ENCODE data around the gene PBX1.

Gene PBX1

DNA sequence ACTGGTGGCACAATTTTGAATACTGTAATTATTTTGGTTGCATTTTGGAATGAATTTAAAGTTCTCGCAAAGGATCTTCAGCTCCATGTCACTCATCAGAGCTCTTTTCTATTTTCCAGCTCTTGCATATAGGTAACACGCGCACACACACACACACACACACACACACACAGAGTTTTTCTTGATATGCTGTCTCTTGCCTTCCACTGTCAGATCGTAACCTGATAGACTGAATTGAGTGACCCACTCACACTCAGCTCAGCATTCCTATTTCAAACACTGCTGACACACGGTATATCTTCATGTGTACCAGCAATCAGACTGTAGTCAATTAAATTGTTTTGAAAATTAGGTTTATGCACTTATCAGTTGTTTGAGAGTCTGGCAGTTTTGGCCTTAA, 214.1 kb downstream of the PBX1 start:
- no peak overlapping the region for H3K4me3 ChIP-seq (ENCODE audit: low read depth in 1 of 2, low read length in 1 of 2)
- H3K9me3 ChIP-seq = no peaks in the 10 kb centered on the region
- H3K36me3 ChIP-seq = no peaks in the 10 kb centered on the region
- TF ChIP-seq, protein P1, sequence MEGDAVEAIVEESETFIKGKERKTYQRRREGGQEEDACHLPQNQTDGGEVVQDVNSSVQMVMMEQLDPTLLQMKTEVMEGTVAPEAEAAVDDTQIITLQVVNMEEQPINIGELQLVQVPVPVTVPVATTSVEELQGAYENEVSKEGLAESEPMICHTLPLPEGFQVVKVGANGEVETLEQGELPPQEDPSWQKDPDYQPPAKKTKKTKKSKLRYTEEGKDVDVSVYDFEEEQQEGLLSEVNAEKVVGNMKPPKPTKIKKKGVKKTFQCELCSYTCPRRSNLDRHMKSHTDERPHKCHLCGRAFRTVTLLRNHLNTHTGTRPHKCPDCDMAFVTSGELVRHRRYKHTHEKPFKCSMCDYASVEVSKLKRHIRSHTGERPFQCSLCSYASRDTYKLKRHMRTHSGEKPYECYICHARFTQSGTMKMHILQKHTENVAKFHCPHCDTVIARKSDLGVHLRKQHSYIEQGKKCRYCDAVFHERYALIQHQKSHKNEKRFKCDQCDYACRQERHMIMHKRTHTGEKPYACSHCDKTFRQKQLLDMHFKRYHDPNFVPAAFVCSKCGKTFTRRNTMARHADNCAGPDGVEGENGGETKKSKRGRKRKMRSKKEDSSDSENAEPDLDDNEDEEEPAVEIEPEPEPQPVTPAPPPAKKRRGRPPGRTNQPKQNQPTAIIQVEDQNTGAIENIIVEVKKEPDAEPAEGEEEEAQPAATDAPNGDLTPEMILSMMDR (IDR thresholded peaks at IDR 0.05) = no peak
- H3K4me1 ChIP-seq (ENCODE audit: control insufficient read depth in 1 of 2, insufficient read depth in 1 of 2, low read depth in 1 of 2, low read length in 1 of 2) = no peaks in the 10 kb centered on the region
- no peak overlapping the region for H3K27ac ChIP-seq
- H3K27me3 ChIP-seq = peaks cover 10% of the 10 kb centered on the region

DNA sequence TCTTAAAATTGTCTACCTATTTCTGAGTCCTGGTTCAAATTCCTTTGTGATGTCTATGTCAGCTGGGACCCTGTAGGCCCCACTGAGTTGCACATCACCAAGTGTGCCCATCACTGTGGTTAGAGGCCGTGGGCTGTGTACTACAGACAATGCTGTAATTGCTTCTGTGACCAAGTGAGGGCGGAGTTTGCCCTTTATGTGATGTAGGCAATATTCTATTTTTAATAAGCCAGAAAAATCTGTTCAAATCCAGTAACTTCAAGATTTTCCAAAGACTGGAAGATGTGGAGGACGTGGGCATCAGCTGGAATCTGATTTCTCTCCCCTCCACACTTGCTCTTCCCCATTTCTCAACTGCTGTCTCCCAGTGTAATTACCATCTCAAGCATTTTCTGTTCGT, 215.4 kb downstream of the PBX1 start:
- no peaks in the 10 kb centered on the region for H3K9me3 ChIP-seq
- TF ChIP-seq, protein P1 (IDR thresholded peaks at IDR 0.05) = no peak
- H3K27me3 ChIP-seq = peaks cover 10% of the 10 kb centered on the region
- H3K36me3 ChIP-seq = no peaks in the 10 kb centered on the region
- no peak overlapping the region for H3K27ac ChIP-seq
- no peak overlapping the region for H3K4me3 ChIP-seq (ENCODE audit: low read depth in 1 of 2, low read length in 1 of 2)
- no peaks in the 10 kb centered on the region for H3K4me1 ChIP-seq (ENCODE audit: control insufficient read depth in 1 of 2, insufficient read depth in 1 of 2, low read depth in 1 of 2, low read length in 1 of 2)

DNA sequence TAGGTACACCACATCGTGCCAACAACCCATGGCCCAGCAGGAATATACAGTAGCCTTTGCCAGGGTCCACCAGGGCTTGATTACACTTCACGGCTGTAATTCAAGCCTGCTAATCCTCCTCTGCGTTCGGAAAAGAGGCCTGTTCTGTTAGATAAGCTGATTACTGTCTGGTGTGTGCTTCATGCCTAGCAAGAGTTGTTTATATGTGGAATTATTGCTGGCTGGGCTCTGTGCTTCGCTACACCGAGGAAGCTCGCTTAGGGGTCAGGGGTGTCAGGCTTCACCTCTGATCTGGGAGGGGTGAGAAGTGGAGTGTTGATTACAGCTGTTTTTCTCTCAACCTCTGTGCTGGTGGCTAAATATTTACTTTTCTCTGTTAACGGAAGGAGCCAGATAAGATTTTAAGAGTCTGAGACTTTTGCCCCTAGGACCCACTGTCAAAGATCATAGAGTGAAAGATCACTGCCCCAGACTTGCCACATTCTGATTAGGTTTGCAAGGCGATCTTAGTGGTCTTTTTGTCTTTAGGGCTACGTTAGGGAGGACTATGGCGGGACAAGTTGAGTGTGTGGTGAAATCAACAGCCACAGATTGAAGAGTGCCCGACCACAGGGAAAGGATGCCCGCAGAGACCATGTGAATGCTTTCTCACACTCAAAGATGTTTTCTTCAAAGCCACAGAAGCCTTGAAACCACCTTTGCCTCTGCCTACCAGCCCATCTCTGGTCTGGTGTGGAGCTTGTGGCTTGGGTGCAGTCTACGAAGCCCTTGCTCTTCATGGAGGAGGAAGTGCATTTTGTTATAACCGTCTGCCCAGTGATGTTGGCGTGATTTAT, 216.1 kb downstream of the PBX1 start:
- TF ChIP-seq, protein P1 (IDR thresholded peaks at IDR 0.05) = no peak
- no peaks in the 10 kb centered on the region for H3K9me3 ChIP-seq
- H3K4me3 ChIP-seq (ENCODE audit: low read depth in 1 of 2, low read length in 1 of 2) = no peak overlapping the region
- H3K27me3 ChIP-seq = peaks cover 10% of the 10 kb centered on the region
- no peak overlapping the region for H3K27ac ChIP-seq
- no peaks in the 10 kb centered on the region for H3K36me3 ChIP-seq
- no peaks in the 10 kb centered on the region for H3K4me1 ChIP-seq (ENCODE audit: control insufficient read depth in 1 of 2, insufficient read depth in 1 of 2, low read depth in 1 of 2, low read length in 1 of 2)

DNA sequence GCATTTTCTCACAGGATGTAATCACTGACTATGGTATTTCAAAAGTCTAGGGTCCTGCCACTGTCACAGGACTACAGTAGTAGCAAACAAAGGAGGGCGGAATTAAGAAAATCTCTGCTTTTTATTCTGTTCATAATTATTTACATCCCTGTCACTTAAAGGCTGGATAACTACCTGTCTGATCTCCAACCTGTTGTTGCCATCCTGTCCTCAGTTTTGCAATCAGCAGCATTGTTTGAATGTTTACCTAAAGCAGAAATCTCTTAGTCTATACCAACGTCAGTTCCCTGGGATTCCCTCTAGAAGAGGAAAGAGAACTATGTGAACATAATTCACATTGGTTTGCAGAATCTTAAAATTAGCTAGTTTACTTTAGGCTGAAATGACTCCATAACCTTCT, 218.5 kb downstream of the PBX1 start:
- Histone ChIP-seq H3K4me1 (ENCODE audit: control insufficient read depth in 1 of 2, insufficient read depth in 1 of 2, low read depth in 1 of 2, low read length in 1 of 2) (no peaks in the 10 kb centered on the region), H3K9me3 (no peaks in the 10 kb centered on the region), H3K27me3 (peaks cover 10% of the 10 kb centered on the region), H3K27ac (no peak overlapping the region), H3K36me3 (no peaks in the 10 kb centered on the region), H3K4me3 (ENCODE audit: low read depth in 1 of 2, low read length in 1 of 2) (no peak overlapping the region)
- TF ChIP-seq, protein P1 (IDR thresholded peaks at IDR 0.05) = no peak

DNA sequence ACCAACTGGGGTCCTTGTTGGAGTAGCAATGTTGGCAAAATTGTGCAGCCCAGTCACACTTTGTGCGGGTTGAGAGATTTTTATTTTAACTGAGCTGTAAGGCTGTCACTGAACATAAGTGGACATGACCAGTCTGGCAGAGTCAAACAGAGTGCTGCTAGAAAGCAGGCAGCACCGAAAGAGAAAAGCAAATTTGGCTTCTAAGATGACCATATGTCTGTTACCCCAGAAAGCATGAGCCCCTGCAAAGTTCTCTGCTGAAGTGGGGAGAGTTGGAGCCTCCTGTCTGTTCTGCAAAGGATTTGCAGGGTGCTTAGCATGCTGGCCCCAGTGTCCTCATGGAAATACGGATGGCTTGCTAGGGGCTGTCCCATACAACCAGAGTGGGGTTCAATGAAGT, 220.4 kb downstream of the PBX1 start:
- Histone ChIP-seq H3K36me3 (no peaks in the 10 kb centered on the region), H3K4me1 (ENCODE audit: control insufficient read depth in 1 of 2, insufficient read depth in 1 of 2, low read depth in 1 of 2, low read length in 1 of 2) (no peaks in the 10 kb centered on the region), H3K9me3 (no peaks in the 10 kb centered on the region), H3K27ac (no peak overlapping the region), H3K4me3 (ENCODE audit: low read depth in 1 of 2, low read length in 1 of 2) (no peak overlapping the region), H3K27me3 (peaks cover 10% of the 10 kb centered on the region)
- TF ChIP-seq, protein P1 (IDR thresholded peaks at IDR 0.05) = no peak

Data from neutrophil (primary cell).